ENCODE data around the gene CYP4F8.
A peak's percentile ranks its signal among the peaks of the same experiment; 100 is the strongest.

CYP4F8 gene

GRCh38 chr19:15616627-15617270 is 1.7 kb downstream of the CYP4F8 start:
- no peak for DNase-seq

GRCh38 chr19:15618321-15618720 is 3.3 kb downstream of the CYP4F8 start:
- no peak for DNase-seq

DNA sequence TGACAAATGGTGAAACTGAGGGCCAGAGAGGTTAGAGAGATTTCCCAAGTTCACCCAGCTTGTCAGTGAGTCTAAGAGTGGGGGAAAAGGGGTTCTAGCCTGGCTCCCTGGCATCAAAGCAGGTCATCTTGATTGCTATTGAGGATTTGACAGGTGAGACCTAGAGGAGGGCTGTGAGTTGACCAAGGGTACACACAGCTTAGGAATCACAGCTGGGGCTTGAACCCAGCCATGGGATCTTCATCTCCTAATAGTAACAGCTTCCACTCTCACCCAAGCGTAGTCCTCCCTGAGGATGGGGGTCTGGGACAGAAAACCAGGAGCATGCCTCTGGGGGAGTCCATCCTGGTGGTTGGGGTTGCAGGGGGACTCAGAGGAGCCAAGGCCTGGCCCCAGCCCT is 6.8 kb downstream of the CYP4F8 start:
- DNase-seq, result no peak

- DNase-seq, result no peak
Measured at GRCh38 chr19:15622991-15623390, 8.0 kb downstream of the CYP4F8 start.

GRCh38 chr19:15623711-15624318 is 8.8 kb downstream of the CYP4F8 start:
- DNase-seq, result peak; percentile 45

DNA sequence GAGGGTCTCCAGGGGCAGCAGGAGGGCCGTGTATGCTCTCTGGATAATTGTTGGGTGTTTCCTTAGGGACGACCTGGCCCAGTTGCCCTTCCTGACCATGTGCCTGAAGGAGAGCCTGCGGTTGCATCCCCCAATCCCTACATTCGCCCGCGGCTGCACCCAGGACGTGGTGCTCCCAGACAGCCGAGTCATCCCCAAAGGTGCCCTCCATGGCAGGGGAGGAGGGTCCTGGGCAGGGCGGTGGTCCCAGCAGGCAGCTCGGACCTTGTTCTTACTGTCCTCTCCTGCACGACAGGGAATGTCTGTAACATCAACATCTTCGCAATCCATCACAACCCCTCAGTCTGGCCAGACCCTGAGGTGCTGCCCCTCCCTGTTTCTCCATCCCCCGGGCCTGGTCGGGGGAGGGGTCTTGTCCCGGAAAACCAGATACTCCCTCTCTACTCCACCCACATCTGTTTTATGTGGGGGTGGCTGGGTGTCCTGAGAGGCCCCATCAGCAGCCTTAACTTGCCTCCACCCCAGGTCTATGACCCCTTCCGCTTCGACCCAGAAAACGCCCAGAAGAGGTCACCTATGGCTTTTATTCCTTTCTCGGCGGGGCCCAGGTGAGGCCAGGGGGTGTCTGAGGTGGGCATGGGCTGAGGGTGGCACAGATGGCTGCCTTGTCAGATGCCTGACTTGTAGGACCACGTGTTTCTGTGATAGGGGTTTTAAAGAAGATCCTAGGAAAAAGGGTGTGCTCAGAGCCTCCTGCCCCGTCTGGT is 13.4 kb downstream of the CYP4F8 start:
- DNase-seq, result no peak

DNA sequence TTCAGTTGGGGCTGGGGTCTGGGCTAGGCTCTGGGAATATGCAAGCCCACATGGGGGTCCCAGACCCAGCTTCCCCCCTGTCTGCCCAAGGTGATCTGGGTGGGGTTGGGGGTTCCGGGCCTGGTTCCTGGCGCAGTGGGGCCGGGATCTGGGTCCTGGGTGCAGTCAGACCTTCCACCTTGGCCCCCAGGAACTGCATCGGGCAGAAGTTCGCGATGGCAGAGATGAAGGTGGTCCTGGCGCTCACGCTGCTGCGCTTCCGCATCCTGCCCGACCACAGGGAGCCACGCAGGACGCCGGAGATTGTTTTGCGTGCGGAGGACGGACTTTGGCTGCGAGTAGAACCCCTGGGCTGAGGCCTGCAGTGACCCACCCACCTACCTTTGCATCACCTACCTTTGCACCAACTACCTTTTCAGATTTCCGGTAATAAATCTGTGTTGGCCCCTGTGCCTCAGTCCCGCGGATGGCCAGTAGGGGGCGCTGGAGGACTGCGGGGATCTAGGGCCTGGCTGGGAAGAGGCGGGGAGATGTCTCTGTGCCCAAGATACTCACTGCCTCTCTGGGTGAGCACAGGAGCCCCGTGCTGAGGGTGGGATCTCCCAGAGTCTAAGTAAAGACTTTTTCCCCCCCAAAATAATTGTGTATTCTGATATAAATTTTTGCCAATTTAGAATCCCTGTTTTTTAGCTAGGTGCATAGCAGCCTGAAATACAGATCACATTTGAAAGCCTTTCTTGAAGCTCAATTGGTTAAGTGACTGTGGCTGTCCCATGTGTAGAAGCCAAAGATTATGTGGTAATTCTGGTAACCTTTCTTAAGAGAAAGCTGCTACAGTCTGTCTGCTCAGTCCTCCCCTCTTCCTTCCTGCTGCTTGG is 14.2 kb downstream of the CYP4F8 start:
- peak; percentile 78 for DNase-seq

GRCh38 chr19:15631817-15632216 is 16.8 kb downstream of the CYP4F8 start:
- DNase-seq, result peak; percentile 59

DNA sequence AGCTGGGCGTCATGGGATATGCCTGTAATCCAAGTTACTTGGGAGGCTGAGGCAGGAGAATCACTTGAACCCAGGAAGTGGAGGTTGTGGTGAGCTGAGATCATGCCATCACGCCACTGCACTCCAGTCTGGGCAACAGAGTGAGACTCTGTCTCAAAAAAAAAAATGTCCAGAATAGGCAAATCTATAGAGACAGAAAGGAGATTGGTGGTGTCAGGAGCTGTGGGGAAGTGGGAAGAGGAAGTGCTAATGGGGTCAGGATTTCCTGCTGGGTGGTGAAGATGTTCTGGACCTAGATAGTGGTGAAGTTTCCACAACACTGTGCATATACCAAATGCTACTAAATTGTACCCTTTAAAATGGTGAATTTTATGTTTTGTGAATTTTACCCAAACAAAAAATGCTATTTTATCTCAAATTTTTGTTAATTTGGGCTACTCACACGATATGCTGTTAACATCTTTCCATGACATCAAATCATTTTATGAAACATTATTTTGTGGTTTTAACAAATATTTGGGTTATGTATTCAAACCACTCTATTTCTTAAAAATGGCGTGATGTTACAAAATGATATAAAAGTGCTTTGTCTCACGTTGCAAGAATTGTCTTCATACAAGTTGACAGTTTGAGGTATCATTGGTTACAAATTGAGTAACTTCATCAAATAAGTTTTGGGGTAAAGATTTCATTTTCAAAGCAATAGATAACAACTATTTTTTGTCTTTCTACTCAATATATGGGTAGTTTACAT is 18.2 kb downstream of the CYP4F8 start:
- DNase-seq, result no peak

DNA sequence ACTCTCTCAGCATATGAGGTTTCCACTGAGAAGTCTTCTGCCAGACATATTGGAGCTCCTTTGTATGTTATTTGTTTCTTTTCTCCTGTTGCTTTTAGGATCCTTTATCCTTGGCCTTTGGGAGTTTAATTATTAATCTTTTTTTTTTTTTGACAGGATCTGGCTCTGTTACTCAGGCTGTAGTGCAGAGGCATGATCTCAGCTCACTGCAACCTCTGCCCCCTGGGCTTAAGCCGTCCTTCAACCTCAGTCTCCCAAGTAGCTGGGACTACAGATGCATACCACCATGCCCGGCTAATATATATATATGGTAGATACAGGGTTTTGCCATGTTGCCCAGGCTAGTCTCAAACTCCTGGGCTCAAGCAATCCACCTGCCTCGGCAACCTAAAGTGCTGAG is 19.1 kb downstream of the CYP4F8 start:
- no peak for DNase-seq

DNA sequence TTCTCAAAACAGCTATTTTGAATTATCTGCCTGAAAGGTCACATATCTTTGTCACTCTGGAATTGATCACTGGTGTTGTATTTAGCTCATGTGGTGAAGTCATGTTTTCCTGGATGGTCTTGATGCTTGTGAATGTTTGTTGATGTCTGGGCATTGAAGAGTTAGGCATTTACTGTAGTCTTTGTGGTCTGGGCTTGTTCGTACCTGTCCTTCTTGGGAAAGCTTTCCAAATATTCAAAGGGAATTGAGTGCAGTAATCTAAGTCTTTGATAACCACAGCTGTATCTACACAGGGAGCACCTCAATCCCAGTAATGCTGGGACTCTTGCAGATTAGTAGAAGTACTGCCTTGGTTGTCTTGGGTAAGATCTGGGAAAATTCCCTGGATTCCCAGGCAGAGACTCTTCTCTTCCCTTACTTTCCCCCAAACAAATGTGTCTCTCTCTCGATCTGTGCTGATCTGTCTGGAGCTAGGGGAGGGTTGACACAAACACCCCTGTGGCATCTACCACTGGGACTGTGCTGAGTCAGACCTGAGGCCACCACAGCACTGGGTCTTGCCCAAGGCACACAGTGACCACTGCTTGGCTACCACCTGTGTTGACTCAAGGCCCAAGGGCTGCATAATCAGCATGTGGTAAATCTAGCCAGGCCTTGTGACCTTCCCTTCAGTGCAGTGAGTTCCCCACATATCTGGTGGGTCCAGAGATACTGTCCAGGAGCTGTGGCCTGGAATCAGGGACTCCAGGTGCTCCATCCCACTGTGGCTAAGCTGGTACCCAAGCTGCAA is 20.2 kb downstream of the CYP4F8 start:
- no peak for DNase-seq

DNA sequence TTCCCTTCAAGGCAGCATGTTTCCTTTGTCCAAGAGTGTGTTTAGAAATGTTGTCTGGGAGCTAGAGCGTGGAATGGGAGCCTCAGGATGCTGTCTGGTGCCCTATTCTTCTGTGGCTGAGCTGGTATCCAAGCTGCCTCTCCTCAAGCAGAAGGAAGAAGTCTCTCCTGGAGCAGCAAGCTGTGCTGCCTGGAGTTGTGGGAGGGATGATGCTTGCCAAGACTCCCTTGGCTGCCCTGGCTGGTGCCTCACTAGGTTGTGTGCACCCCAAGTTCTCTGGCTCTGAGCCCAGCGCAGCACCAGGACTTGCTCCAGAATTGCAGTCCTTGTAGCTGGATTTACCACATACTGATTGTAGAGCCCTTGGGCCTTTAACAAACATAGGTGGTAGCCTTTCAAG is 21.0 kb downstream of the CYP4F8 start:
- DNase-seq, result no peak

GRCh38 chr19:15639596-15639995 is 24.6 kb downstream of the CYP4F8 start:
- DNase-seq, result no peak

- peak; percentile 78 for DNase-seq
Measured at GRCh38 chr19:15640294-15640903, 25.4 kb downstream of the CYP4F8 start, which contains the start of gene CYP4F3. TSS of gene CYP4F3 (plus strand) at chr19:15640897. CDS start at chr19:15641416, 519 bp downstream.

- DNase-seq, result no peak
Measured at GRCh38 chr19:15640904-15641597, 26.0 kb downstream of the CYP4F8 start.

- DNase-seq, result peak; percentile 50
Measured at GRCh38 chr19:15641901-15642491, 27.0 kb downstream of the CYP4F8 start.

DNA sequence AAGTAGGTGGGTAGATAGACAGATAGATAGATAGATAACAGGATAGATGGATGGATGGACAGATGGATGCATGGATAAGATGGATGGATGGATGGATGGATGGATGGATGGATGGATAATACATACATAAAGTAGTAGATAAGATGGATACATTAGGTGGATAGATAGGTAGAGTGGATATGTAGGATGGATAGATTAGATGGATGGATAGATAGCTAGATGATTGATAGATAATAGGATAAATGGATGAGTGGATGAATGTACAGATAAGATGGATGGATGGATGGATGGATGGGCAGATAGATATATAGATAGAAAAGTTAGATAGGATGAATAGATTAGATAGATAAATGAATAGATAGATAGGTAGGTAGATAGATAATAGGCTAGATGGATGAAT is 27.8 kb downstream of the CYP4F8 start:
- DNase-seq, result no peak

- DNase-seq, result no peak
Measured at GRCh38 chr19:15643387-15643786, 28.4 kb downstream of the CYP4F8 start.

- DNase-seq, result no peak
Measured at GRCh38 chr19:15644066-15644741, 29.2 kb downstream of the CYP4F8 start.

Measured in RPMI8226 (cell line).